Mucosa of stomach (tissue), 1 donor: ENCODE results near the gene KDF1.

ENCODE experiments used
- H3K27me3 ChIP-seq: one replicate; pipeline ENCODE4 v1.7.0; 2013; ENCODE audit warnings: mild to moderate bottlenecking, low read length; ENCODE audit not compliant: control insufficient read depth, insufficient read depth
- H3K36me3 ChIP-seq: one replicate; pipeline ENCODE4 v1.7.0; 2013; ENCODE audit warnings: low read length; ENCODE audit not compliant: control insufficient read depth, insufficient read depth
- H3K4me1 ChIP-seq: one replicate; pipeline ENCODE4 v1.7.0; 2013; ENCODE audit warnings: mild to moderate bottlenecking, low read length; ENCODE audit not compliant: control insufficient read depth, insufficient read depth
- H3K4me3 ChIP-seq: one replicate; pipeline ENCODE4 v1.7.0; 2013; ENCODE audit warnings: low read length
- H3K9ac ChIP-seq: one replicate; pipeline ENCODE4 v1.7.0; 2013; ENCODE audit warnings: mild to moderate bottlenecking, low read length, moderate library complexity
- H3K9me3 ChIP-seq: one replicate; pipeline ENCODE4 v1.7.0; 2013; ENCODE audit warnings: mild to moderate bottlenecking, low read length, moderate library complexity; ENCODE audit not compliant: control insufficient read depth
- donor health status: Pancreatic carcinoma.

Gene KDF1

GRCh38 chr1:26900815-26901511 is 59.3 kb downstream of the KDF1 start:
- no peaks in the 10 kb centered on the region for H3K36me3 ChIP-seq
- H3K9ac ChIP-seq = peak overlapping the region; percentile 95
- peaks cover 16% of the 10 kb centered on the region for H3K4me1 ChIP-seq
- no peaks in the 10 kb centered on the region for H3K9me3 ChIP-seq
- H3K27me3 ChIP-seq = no peaks in the 10 kb centered on the region
- H3K4me3 ChIP-seq = peak overlapping the region; percentile 75

- H3K4me1 ChIP-seq = peaks cover 11% of the 10 kb centered on the region
- no peaks in the 10 kb centered on the region for H3K27me3 ChIP-seq
- peak within 1 kb of the TSS; percentile 95 for H3K9ac ChIP-seq
- peak within 1 kb of the TSS; percentile 75 for H3K4me3 ChIP-seq
- no peaks in the 10 kb centered on the region for H3K36me3 ChIP-seq
- no peaks in the 10 kb centered on the region for H3K9me3 ChIP-seq
These were observed 60.1 kb downstream of the KDF1 start, which contains the start of gene GPATCH3 for GRCh38 chr1:26900001-26900814. Gene GPATCH3 (minus strand): TSS chr1:26900467. CDS start chr1:26900442, 25 bp downstream.
